GM18873 (cell line): ENCODE data around the gene CHKB.
"Not testable (repeated sequence)": the region's sequence is repeated elsewhere in the genome, so short reads cannot be mapped to it uniquely, and the experiment has no call there.

Experiments used
- ATAC-seq: cut with Tn5 transposase; IDR thresholded peaks from one replicate; pipeline ENCODE4 v1.9.1; 2021; ENCODE audit warnings: mild to moderate bottlenecking, moderate library complexity, moderate number of reproducible peaks; ENCODE audit not compliant: unreplicated experiment, low FRiP score

CHKB gene

GRCh38 chr22:50582493-50583293, at the start of gene CHKB:
Gene CHKB (minus strand): TSS chr22:50582849. CDS start chr22:50582781, 68 bp downstream.
- ATAC-seq, result peak; percentile 82

GRCh38 chr22:50630376-50630775, 47.7 kb upstream of the CHKB start:
- ATAC-seq, result no peak

- no peak for ATAC-seq
Observed at GRCh38 chr22:50628543-50629134, 46.0 kb upstream of the CHKB start.

GRCh38 chr22:50627642-50628542, 45.2 kb upstream of the CHKB start, which contains the start of gene ARSA:
Gene ARSA (minus strand): TSS chr22:50628152. CDS start chr22:50627779, 373 bp downstream.
- ATAC-seq, result no peak

- no peak for ATAC-seq
Observed at GRCh38 chr22:50626850-50627641, 44.4 kb upstream of the CHKB start.

GRCh38 chr22:50626314-50626849, 43.7 kb upstream of the CHKB start:
- ATAC-seq, result no peak

GRCh38 chr22:50625568-50626313, 43.1 kb upstream of the CHKB start:
- no peak for ATAC-seq

GRCh38 chr22:50625131-50625567, 42.5 kb upstream of the CHKB start:
- no peak for ATAC-seq

- no peak for ATAC-seq
Observed at GRCh38 chr22:50624347-50625130, 41.9 kb upstream of the CHKB start.

- no peak for ATAC-seq
Observed at GRCh38 chr22:50622723-50623327, 40.2 kb upstream of the CHKB start.

- ATAC-seq, result no peak
Observed at GRCh38 chr22:50621948-50622722, 39.5 kb upstream of the CHKB start.

GRCh38 chr22:50621356-50621880, 38.8 kb upstream of the CHKB start:
- ATAC-seq, result no peak

- ATAC-seq, result peak; percentile 36
Observed at GRCh38 chr22:50620593-50621355, 38.1 kb upstream of the CHKB start.

GRCh38 chr22:50614296-50614695, 31.6 kb upstream of the CHKB start:
- not testable (repeated sequence) for ATAC-seq

- ATAC-seq, result no peak
Observed at GRCh38 chr22:50613291-50613981, 30.8 kb upstream of the CHKB start.
